HG02610 (cell line): Measurements from ENCODE around the gene HS3ST1.

Experiments
- ATAC-seq: cut with Tn5 transposase; IDR thresholded peaks from one replicate; pipeline ENCODE4 v1.9.1; 2021; ENCODE audit warnings: mild to moderate bottlenecking, moderate library complexity; ENCODE audit not compliant: unreplicated experiment

Gene HS3ST1

GRCh38 chr4:11435557-11435956 lies 6.9 kb upstream of the HS3ST1 start:
- ATAC-seq: no peak

DNA sequence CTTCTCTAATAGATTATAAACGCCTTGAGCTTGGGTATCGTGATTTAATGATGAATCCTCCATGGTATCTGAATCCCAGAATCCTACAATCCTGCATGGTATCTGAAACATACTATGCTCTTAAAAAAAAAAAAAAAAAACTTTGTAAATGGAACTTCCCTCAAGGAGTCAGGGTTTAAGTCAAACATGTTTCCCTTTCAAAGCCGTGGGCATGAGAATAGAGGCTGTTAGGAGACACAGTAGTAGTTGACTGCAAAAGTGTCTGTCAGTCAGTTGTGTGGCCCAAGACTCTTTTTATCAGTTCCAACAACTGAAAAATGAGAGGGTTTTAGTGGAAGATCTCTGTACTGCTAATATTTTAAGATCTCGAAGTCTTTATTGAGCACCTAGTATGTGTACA lies 2.4 kb upstream of the HS3ST1 start:
- no peak for ATAC-seq

GRCh38 chr4:11430536-11430935 lies 1.8 kb upstream of the HS3ST1 start:
- ATAC-seq: no peak

DNA sequence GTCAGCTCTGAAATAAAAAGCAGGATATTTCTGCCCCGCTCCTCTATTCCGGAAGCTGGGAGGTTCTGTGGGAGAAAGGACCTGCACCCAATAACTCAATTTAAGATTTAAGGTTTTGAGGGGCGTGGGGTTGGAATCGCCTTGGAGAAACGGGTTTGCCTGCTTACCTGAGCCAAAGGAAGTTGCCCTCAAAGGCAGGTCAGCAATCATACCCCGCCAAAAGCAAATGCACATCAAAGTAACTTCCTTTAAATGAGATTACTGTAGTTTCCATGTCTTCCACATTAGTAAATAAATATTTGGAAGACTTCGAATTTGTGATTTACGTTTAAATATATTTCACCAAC lies 978 bp upstream of the HS3ST1 start:
- no peak for ATAC-seq

DNA sequence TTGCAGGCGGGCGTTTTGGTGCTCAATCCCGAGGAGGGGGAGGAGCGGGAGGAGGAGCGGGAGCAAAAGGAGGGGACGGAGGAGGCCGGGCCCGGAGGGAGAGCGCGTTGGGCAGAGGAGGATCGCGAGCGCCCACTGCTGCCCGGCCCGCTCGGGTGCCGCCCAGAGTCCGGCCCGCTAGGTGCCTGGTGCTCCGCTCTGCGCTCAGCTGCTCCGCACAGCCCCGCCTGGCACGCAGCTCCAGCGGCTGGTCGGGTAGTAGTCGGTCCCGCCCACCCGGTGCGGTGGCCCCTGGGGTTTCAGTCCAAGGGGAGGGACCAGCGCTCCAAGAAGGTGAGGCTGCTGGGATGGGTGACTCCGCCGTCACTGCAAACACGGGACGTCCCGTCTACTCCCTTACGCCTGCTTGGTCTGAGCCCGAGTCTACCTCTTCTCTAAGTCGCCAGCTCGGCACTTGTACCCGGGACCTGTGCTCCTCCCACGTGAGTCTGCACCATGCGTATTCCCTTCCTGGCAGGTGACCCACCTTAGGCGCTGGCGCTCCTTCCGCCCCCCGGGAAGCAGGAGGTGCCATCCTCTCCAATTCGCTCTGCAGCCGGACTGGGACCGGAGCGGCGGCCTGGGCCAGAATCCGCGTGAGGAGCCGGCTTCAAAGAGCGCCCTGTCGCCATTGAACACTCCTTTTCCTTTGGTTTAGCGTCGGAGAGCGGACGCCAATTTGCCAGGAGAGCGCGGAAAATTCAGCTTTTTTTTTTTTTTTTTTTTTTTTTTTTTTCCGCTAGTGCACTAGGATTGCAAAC lies 405 bp upstream of the HS3ST1 start:
- peak; percentile 85 for ATAC-seq

DNA sequence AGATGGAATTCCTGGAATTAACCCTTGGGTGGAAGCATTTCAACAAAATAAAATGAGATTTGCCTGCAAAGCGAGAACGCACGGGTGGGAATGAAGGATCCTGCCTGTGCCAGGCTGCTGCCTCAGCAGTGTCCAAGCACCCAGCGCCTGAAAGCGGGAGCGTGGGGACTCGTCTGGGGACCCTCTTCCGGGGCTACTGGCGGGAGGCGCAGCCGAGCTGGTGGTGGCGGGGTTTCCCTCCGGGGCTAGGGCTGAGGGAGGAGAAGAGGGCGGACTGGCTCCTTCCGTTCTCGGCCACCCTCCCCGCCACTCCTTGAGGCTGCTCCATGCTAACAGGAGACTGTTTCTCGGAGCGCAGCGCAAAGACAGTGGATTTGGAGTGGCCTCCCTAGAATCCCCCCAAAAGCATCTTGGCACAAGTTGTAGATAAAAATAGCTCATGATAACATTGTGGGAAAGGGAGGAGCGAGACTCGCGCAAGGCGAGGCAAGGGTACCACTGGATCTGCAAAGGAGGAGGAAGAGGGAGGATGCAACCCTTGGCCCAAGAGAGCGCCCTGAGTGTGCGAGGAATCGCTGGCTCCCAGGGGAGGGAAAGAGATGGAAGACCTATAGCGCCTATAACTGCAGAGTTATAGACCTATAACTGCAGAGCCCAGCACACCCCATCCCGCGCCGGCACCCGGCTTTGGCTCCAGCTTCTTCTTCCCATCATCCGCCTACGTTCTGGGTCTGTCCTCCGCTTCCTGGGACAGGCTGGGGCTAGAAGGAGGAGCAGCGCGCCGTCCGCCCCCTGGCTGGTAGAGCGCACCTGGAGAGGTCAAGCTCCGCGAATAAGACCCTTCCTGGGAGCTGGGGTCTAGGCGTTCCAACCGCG lies 1.3 kb downstream of the HS3ST1 start:
- no peak for ATAC-seq

GRCh38 chr4:11426731-11427120 lies 2.0 kb downstream of the HS3ST1 start:
- ATAC-seq: no peak

DNA sequence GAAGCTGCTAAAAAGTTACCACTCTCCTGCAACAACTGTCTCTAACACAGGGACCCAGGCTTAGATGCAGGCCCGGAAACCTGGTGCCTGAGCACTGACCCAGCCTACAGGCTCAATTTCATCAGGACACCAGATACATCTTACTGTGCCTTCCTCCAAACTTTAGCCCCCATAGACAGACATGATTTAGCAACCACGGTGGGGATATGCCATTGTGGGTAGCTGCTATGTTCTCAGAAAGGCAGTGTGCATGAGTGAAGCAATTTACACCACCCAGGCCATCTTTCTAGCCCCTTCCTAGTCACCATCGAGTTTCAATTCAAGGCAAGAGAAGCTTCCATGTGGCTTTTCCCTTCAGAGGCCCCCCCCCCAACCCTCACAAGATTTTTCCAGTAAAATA lies 2.7 kb downstream of the HS3ST1 start:
- no peak for ATAC-seq

GRCh38 chr4:11424856-11425255 lies 3.8 kb downstream of the HS3ST1 start:
- no peak for ATAC-seq

GRCh38 chr4:11424000-11424399 lies 4.7 kb downstream of the HS3ST1 start:
- no peak for ATAC-seq

DNA sequence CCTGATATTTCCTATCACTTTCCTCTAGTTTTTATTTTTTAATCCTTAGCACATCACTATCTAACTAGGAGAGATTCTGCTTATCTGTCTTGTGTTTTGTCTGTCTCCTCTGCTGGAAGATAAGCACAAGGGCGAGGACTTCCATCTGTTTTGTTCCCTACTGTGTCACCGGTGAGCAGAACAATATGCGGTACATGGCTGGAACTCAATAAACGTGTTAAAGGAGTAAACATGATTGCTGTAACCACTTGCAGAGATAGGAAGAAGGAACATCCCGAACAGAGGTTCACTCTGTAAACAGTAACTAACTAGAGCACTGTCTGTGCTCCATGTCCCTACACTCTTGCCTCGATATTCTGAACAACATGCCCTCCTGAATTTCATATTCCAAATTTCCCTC lies 5.2 kb downstream of the HS3ST1 start:
- ATAC-seq: no peak

DNA sequence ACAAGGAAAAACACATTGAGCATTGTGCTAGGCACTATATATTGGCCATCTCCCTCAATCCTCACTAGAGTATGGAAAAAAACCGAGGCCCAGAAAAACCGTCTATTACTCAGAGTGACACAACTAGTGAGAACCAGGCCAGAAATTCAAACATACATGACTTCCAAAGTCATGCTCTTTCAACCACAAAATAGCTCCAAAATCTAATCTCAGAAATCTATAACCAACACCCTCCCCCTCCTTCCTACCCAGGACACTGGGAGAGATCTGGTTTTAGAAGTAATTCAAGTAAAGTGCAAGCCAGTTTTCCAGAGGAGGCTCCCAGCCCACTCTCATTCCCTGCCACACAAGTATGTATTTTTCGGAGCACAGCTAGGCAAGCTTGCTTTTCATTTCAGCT lies 7.6 kb downstream of the HS3ST1 start:
- no peak for ATAC-seq

DNA sequence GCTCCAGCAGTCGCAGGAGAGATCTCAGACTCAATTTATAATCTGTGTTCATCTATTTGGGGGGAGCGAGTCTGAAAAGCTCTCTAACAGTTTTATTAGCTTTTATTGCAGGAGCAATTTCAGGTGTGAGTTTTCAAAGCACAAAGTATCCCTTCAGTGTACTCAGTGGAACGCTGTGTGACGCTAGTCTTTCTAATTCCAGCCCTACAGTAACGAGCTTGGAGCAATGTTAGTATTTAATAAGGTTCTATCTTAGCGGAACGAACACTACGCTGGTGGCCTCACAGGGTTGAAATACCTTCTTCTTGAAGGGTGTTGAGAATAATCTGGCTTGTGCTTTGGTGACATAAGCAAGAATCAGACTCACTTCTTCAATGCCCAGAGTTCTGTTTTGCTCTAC lies 8.4 kb downstream of the HS3ST1 start:
- ATAC-seq: no peak

DNA sequence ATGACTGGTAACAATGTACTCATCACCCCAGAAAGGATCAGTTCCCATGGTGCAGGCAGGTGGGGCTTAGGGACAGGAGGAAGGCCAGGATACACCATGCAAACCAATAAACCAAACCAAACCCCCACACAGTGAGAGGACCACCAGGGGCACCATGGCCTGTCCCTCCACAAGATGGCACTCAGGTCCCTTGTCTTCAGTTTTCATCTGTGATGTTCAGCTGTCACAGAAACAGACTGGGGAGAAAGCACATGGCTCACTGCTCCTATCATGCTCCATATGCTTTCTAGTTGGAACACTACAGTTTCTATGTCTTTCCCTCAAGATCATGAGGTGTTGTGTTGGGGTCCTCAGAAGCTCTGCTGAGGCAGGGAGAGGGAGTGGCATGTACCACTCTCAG lies 10.1 kb downstream of the HS3ST1 start:
- no peak for ATAC-seq

- no peak for ATAC-seq
These were observed 12.0 kb downstream of the HS3ST1 start for GRCh38 chr4:11416767-11417113.

DNA sequence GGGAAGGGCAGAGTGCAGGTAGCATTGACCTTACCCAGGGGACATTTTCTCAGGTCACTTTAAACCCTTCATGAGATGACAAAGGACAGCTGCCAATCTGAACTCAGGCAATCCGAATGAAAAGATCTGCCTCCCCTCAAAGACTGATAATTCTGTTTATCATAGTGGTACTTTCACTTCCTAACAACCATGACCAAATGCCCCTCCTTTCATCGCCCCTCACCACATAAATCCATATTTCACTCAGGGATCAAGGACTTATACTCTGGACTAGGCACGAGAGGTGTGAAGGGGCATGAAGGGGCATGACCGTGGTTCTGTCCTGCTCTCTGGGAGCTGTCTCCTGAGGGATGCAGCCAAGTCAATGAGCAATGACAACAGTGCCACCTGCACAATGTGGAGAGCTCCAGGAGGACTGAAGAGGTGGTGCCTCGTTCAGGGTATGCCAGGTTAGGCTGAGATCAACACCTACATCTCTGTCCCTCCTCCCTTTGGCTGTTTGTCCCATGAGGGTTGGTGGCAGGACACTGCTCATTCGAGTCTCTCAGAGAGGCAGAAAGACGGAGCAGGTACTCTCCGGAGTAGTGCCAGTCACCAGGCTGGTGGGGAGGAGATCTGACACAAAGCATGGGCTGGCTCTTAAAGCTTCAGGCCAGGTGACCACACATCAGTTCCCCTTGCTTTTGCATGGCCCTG lies 12.5 kb downstream of the HS3ST1 start:
- peak; percentile 48 for ATAC-seq

GRCh38 chr4:11415409-11416070 lies 13.2 kb downstream of the HS3ST1 start:
- peak; percentile 70 for ATAC-seq

- no peak for ATAC-seq
These were observed 16.5 kb downstream of the HS3ST1 start for GRCh38 chr4:11412211-11412610.

DNA sequence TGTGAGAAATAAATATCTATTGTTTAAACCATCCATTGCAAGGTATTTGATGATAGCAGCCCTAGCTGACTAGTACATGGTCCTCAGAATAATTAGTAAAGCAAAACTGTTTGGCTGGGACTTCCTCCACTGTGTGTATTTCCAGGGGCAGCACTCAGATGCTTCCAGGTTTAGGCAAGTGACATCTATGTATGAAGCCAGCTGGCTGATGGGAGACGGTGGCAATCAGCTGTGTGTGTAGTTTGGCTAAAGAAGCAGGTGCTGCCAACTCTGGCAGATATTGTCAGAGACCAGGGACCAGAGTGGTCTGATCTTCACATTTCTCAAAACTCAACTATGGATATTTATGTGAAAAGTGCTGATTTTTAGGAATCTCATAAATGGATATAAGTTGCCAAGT lies 19.1 kb downstream of the HS3ST1 start:
- no peak for ATAC-seq

- peak; percentile 37 for ATAC-seq
These were observed 20.3 kb downstream of the HS3ST1 start for GRCh38 chr4:11408233-11408967.

GRCh38 chr4:11407551-11407950 lies 21.1 kb downstream of the HS3ST1 start:
- no peak for ATAC-seq
